Dedifferentiated amniotic fluid mesenchymal stem cell (primary cell): ENCODE results near the gene PLAC1.

ENCODE experiments used
- DNase-seq: peaks from one replicate; pipeline ENCODE4 v3.0.0-alpha.2; 2016; ENCODE audit errors: extremely low spot score

PLAC1 gene, protein sequence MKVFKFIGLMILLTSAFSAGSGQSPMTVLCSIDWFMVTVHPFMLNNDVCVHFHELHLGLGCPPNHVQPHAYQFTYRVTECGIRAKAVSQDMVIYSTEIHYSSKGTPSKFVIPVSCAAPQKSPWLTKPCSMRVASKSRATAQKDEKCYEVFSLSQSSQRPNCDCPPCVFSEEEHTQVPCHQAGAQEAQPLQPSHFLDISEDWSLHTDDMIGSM

DNA sequence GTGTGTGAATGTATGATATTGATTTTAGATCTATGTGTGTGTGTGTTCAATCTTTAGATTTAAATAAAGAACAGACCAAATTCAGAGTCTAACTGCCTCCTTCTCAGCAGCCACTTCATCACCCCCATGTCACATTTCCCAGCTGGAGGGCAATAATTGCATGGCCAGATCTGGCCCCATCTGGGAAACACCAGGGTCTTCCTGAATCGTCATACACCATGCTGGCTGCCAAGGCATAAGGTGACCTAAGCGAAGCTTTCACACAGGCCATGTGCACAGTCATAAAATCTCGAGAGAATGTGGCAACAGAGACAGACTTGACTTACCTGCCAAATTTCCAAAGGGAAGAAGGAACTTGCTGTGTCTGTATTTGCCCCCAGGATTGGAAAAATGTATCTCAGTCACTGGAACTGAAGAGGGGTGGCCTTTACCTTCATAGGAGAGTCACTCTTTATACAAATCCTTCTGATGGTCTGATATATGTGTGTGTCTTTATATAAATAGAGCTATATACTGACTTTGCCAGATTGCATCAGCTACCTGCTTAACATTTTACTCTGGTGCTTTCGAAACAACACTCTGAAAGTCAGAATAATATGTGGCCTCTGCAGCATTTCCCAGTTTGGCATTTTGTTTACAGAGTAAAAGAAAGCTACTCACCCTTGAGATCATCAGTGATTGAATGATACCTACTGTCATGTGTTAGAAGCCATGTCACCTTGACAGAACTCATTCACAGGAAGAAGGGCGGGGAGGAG, at the start of gene PLAC1:
Gene PLAC1, minus strand, starts transcription at position 470 of the 758 bp plus-strand sequence. CDS start 91,789 bp downstream, outside the sequence.
- DNase-seq: no peak

- DNase-seq: no peak
Measured at GRCh38 chrX:134706138-134706537, 47.9 kb upstream of the PLAC1 start.

GRCh38 chrX:134695999-134696398, 37.7 kb upstream of the PLAC1 start:
- no peak for DNase-seq

GRCh38 chrX:134694333-134695322, 36.4 kb upstream of the PLAC1 start:
- no peak for DNase-seq

- DNase-seq: no peak
Measured at GRCh38 chrX:134693644-134694043, 35.4 kb upstream of the PLAC1 start.

- no peak for DNase-seq
Measured at GRCh38 chrX:134692990-134693389, 34.7 kb upstream of the PLAC1 start.

- DNase-seq: no peak
Measured at GRCh38 chrX:134692233-134692632, 34.0 kb upstream of the PLAC1 start.

DNA sequence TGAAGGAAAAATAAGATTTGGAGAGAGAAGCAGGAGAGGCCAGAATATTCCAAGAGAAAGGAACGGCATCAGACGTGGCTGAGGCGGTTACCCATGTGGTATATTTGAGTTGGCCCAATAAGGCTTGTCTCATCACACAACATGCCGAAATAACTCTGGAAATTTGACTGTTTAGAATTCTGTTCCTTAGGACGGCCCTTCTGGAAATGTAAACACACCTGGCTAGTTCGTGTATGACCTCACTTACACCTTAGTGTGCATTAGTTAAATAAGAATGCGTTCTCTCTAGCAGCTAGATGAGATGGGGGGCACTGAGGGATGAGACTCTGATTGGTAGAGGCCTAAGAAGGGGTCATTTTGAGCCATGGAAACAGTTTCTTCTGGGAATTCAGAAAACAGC, 33.2 kb upstream of the PLAC1 start:
- no peak for DNase-seq

- no peak for DNase-seq
Measured at GRCh38 chrX:134688839-134689238, 30.6 kb upstream of the PLAC1 start.

DNA sequence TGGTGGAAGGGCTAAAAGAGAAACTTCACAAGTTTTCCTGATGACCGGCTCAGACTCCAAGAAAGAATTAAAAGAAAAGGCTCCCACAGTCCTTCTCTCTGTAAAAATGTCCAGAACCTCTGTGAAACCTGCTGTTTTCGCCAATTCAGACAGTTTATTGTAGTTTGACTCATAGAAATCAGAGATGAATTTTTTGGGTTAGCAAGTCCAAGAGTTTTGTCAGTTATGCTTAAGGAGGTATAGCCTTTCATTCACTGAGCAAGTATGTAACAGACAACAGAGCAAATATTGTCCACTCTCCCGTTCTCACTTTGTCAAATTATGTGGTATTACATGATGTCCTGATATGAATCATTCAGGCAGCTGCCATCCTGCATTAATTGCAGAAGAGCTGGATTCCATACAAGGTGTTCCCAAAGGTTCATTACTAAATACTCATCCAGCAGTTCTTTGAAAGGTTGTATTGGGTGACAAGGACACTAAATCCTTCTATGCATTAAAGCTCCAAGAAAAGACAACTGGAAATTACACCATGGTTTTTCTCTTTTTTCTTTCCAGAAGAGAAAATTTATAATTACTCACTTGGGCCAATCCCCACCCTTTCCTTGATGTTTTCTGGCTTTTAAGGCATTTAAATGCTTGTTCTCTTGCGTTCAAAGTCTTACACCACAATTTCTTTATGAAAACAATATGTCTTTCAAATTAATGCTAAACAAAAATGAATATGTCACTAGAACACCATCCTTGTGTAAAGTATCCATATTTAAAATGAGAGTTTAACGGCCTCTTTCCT, 30.0 kb upstream of the PLAC1 start:
- no peak for DNase-seq

GRCh38 chrX:134685668-134686067, 27.4 kb upstream of the PLAC1 start:
- no peak for DNase-seq

- DNase-seq: no peak
Measured at GRCh38 chrX:134684956-134685355, 26.7 kb upstream of the PLAC1 start.

DNA sequence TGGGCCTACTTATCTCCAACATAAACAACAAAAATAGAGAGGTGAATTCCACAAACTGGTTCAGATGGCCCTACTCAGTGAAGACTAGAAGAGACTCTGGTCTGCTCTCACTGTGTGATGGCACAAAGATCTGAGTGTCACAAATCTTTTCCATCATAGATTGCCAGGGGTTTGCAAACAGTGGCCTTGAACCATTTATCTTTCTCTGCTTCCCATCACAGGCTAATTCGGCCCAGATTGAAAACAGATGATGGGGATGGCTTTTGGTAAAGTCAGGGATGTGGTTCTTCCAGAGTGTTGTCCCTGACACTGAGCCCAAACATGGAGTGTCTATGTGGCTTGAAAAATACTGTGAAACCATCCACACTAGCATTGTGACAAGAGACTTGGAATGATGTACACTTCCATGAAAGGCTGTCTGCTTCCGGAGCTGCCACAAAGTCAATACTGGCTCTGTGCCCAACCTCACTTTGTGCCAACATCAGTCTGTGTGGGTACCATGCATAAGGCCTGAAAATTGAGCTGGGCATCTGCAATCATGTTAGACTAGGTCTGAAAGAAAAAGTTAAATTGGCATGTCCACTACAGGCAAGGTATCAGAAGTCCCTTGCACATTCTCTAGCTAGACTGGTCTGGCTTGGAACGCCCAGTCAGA, 25.2 kb upstream of the PLAC1 start:
- no peak for DNase-seq

DNA sequence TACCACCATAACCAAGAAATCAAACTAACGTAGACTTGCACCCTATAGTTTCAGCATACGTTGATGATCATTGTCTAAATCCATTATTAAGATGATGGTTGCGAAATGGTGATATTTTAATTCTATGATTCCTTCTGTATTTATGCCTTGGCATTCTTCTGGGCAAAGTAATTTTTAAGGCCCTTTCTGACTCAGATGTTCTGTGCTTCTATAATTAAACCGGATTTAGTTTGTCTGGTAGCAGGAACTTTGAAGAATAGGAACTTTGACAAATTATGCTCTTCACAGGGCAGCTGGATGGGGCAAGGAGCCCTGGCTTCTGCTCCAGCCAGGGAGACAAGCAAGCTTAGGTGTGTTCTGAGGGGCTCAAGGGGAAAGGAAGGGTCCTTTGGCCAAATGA, 23.8 kb upstream of the PLAC1 start:
- no peak for DNase-seq

GRCh38 chrX:134679644-134680043, 21.4 kb upstream of the PLAC1 start:
- no peak for DNase-seq

DNA sequence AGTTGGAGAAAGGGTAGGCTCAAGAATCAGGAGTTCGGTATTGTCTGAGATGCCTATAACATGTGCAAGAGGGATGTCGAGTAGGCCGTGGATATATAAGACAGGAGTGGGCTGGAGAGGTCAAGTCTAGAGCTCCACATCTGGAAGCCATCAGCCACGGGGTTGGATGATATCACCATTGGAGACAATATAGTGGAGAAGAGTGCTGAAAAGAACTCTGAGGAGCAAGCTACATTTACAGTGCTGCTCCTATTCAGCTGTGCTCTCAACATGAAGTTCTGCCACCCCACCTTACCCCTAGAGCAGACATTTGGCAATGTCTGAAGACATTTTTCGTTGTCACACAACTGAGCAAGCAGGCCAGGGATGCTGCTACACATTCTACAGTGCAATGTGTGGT, 20.9 kb upstream of the PLAC1 start:
- DNase-seq: no peak

DNA sequence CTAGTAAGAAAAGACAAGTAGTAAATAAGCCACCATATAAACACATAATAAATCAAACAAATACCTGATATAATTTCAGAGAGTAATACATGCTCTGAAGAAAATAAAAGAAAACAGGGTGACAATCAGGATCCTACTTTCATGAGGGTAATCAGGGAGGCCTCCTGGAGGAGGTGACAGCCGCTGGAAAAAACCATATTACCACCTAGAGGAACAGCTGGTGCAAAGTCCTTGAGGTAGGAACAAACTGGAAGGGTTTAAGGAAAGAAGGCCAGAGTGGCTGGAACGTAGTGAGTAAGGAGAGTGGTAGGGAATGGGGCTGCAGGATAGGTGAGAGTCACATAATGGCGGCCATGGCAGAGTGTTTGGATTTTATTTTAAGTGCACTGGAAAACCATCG, 19.1 kb upstream of the PLAC1 start:
- no peak for DNase-seq

- peak; percentile 49 for DNase-seq
Measured at GRCh38 chrX:134676436-134676835, 18.2 kb upstream of the PLAC1 start.

DNA sequence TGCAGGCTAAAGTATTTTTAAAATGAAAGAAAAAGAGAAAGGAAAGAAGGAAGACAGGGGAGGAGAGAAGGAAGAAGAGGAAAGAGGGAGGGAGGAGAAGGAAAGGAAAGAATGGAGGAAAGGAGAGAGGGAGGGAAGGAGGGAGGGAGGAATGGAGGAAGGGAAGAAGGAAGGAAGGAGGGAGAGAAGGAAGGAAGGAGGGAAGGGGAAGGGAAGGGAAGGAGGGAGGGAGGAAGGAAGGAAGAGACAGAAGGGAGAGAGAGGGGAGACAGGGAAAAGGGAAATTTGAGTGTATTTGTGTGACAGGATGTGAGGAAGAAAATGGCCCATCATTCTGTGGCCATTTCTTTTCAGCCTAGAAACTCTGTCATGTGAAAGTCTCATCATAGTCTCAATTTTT, 14.9 kb upstream of the PLAC1 start:
- DNase-seq: no peak

DNA sequence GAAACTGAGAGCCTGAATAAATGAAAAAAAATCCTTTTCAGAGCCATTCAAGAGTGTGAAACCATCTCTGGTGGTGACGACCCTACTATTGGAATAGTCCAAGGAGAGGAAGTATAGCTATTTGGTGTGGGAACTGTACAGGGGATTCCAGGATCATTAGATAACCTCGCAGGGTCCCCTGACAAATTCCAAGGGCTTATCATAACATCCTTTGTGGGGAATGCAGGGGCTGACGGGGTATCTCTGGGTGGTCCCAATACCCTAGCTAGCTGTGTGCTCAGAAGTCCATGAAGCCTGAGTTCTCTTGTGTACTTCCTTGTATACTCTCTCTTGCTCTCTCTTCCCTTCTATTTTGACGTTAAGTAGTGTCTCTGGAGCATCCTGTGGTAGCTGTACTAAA, 13.8 kb upstream of the PLAC1 start:
- no peak for DNase-seq

- DNase-seq: no peak
Measured at GRCh38 chrX:134671294-134671693, 13.0 kb upstream of the PLAC1 start.
